ENCODE measurements around the gene C15orf39. TPM values are rescaled to one million over a fixed set of nuclear protein-coding genes. Genes with fewer than 3 reads are reported as not detected.

The C15orf39 gene
- total RNA-seq, 2 donors from 2014 or later: 17.9 to 96.3 TPM

- H3K27ac ChIP-seq: no peak overlapping the region
- no peaks in the 10 kb centered on the region for H3K9me3 ChIP-seq
- DNase-seq (ENCODE audit: low spot score): no peak
- no peaks in the 10 kb centered on the region for H3K4me1 ChIP-seq (replicated peaks)
- 92% methylated on average over 12 of the region's 12 CpGs for WGBS
- H3K4me3 ChIP-seq: no peak overlapping the region
- no peaks in the 10 kb centered on the region for H3K36me3 ChIP-seq
- no peak for TF ChIP-seq POLR2AphosphoS5 (IDR thresholded peaks at IDR 0.05)
- no peak for TF ChIP-seq CTCF (IDR thresholded peaks at IDR 0.05)
- TF ChIP-seq POLR2A (IDR thresholded peaks at IDR 0.05): no peak
- peaks cover 4% of the 10 kb centered on the region for H3K27me3 ChIP-seq (replicated peaks; ENCODE audit: insufficient read depth)
- intact Hi-C loops (cut with DNase I): no loop called here
Observed at GRCh38 chr15:75232252-75232813, 30.7 kb downstream of the C15orf39 start.

DNA sequence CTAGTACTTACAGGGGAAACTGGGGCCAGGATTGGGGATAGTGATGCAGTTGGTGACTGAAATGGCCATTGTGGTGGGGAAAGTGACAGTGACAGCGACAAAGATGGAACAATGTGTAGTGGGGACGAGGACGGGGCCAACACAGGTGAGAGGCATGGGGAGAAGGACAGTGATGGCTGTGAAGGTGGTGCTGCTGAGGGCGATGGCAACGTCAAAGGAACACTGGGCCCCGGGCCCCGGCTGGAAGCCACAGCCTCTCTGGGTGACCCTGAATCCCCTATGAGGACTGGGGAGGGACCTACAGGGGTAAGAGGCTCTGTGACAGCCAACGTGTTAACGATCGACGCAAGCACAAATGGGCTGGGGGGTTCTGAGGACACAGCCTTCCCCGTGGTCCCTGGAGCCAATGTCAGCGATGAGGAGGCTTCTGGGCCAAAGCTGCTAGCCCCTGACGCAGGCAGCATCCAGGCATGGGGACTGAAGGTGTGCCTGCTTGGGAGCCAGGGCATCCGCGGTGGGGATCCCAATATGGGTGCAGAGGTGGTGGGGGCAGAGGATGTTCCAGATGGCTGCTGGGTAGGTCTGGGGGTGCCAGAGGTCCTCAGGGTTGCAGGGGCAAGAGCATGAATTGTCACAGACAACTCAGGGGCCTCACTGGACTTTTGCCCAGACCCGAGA lies 31.3 kb downstream of the C15orf39 start:
- Histone ChIP-seq H3K36me3 (no peaks in the 10 kb centered on the region), H3K27me3 (replicated peaks; ENCODE audit: insufficient read depth) (peaks cover 4% of the 10 kb centered on the region), H3K27ac (no peak overlapping the region), H3K4me1 (replicated peaks) (no peaks in the 10 kb centered on the region), H3K9me3 (no peaks in the 10 kb centered on the region), H3K4me3 (no peak overlapping the region)
- TF ChIP-seq CTCF (IDR thresholded peaks at IDR 0.05) (no peak), POLR2AphosphoS5 (IDR thresholded peaks at IDR 0.05) (no peak), POLR2A (IDR thresholded peaks at IDR 0.05) (no peak)
- 83% methylated on average over 17 of the region's 17 CpGs for WGBS
- DNase-seq (ENCODE audit: low spot score): no peak
- intact Hi-C loops (cut with DNase I): no loop called here

DNA sequence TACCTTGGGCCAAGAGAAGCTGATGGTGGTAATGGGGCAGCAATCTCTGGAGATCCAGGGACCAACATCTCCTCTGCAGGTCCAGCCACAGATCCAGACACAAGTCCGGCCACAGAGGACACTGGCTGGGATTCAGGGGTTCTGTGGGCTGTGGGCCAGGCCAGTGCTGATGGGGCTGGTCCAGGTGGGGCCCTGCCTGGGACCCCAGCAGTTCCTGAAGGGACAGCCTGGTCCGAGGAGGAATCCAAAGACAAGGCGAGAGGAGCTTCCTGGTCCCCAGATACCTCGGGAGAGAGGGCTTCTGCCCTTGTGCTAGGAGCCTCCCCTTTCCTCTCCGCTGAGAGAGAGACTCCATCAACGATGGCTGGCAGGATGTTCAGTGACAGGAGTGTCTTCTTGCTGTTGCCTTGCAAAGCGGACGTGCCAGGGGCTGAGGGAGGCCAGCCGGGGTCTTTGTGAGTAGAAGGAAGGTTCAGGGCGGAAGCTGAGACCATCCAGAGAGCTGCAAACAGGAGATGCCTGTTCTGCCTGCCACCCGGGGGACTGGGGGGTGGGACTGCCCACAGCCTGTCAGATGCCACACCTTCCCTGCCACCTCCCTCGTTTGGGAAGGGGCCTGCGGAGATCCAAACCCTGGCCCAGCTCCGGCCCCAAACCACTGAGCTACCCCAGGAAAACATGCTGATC lies 32.0 kb downstream of the C15orf39 start:
- Histone ChIP-seq H3K9me3 (no peaks in the 10 kb centered on the region), H3K4me1 (replicated peaks) (no peaks in the 10 kb centered on the region), H3K4me3 (no peak overlapping the region), H3K36me3 (no peaks in the 10 kb centered on the region), H3K27ac (no peak overlapping the region), H3K27me3 (replicated peaks; ENCODE audit: insufficient read depth) (peaks cover 4% of the 10 kb centered on the region)
- WGBS: 62% methylated on average over 13 of the region's 14 CpGs
- no peak for DNase-seq (ENCODE audit: low spot score)
- no peak for TF ChIP-seq POLR2A (IDR thresholded peaks at IDR 0.05)
- no peak for TF ChIP-seq CTCF (IDR thresholded peaks at IDR 0.05)
- no peak for TF ChIP-seq POLR2AphosphoS5 (IDR thresholded peaks at IDR 0.05)
- intact Hi-C loops (cut with DNase I): no loop called here

GRCh38 chr15:75234191-75234810 lies 32.6 kb downstream of the C15orf39 start:
- peaks cover 4% of the 10 kb centered on the region for H3K27me3 ChIP-seq (replicated peaks; ENCODE audit: insufficient read depth)
- no peak overlapping the region for H3K4me3 ChIP-seq
- no peak for DNase-seq (ENCODE audit: low spot score)
- H3K27ac ChIP-seq: no peak overlapping the region
- intact Hi-C loops (cut with DNase I): no loop called here
- TF ChIP-seq POLR2A (IDR thresholded peaks at IDR 0.05): no peak
- TF ChIP-seq CTCF (IDR thresholded peaks at IDR 0.05): no peak
- no peak for TF ChIP-seq POLR2AphosphoS5 (IDR thresholded peaks at IDR 0.05)
- 79% methylated on average over 5 of the region's 5 CpGs for WGBS
- H3K9me3 ChIP-seq: no peaks in the 10 kb centered on the region
- no peaks in the 10 kb centered on the region for H3K36me3 ChIP-seq
- no peaks in the 10 kb centered on the region for H3K4me1 ChIP-seq (replicated peaks)

Measured in prostate gland (tissue), 2 donors.